Esophagus muscularis mucosa (tissue), 3 donors: ENCODE data around the gene FUT8.

ENCODE experiments used
- CTCF ChIP-seq, 3 experiments: fragments of 200-600 bp in 2 of 3; fragments of 450-650 bp in 1 of 3; sonication (generic) in 2 of 3; IDR thresholded peaks; one replicate each; pipeline ENCODE4 v1.5.1; 2017 to 2019; ENCODE audit warnings: antibody characterized with exemption in 3 of 3, mild to moderate bottlenecking in 2 of 3, moderate library complexity in 1 of 3
- POLR2AphosphoS5 ChIP-seq, 2 donors: sonication (generic); formaldehyde crosslinking; IDR thresholded peaks; one replicate each; pipeline ENCODE4 v1.6.1; 2017; ENCODE audit warnings: antibody characterized with exemption in 2 of 2

- no peak for TF ChIP-seq CTCF (IDR thresholded peaks at IDR 0.05)
- TF ChIP-seq POLR2AphosphoS5 (IDR thresholded peaks at IDR 0.05) = no peak
Measured at GRCh38 chr14:65772921-65773574, 360.5 kb downstream of the FUT8 start.
